ENCODE data around the gene SPCS1. TPM values are rescaled to one million over a fixed set of nuclear protein-coding genes. Genes with fewer than 3 reads are reported as not detected.

The SPCS1 gene
- total and polyA plus RNA-seq, 9 of the 15 experiments (the other 6 are each of a cell fraction or from before 2014, with no cell fraction given): 73.9 to 567 (median 127) TPM

- TF ChIP-seq, protein P1, sequence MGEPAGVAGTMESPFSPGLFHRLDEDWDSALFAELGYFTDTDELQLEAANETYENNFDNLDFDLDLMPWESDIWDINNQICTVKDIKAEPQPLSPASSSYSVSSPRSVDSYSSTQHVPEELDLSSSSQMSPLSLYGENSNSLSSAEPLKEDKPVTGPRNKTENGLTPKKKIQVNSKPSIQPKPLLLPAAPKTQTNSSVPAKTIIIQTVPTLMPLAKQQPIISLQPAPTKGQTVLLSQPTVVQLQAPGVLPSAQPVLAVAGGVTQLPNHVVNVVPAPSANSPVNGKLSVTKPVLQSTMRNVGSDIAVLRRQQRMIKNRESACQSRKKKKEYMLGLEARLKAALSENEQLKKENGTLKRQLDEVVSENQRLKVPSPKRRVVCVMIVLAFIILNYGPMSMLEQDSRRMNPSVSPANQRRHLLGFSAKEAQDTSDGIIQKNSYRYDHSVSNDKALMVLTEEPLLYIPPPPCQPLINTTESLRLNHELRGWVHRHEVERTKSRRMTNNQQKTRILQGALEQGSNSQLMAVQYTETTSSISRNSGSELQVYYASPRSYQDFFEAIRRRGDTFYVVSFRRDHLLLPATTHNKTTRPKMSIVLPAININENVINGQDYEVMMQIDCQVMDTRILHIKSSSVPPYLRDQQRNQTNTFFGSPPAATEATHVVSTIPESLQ (CRISPR knock-in tag; IDR thresholded peaks at IDR 0.05): no peak
- TF ChIP-seq TSC22D4 (tag; IDR thresholded peaks at IDR 0.05) (no peak), HMG20A (CRISPR knock-in tag; conservative IDR thresholded peaks at IDR 0.05) (no peak), GATAD2B (IDR thresholded peaks at IDR 0.05; ENCODE audit: borderline replicate concordance) (peak; percentile 76; the same call in 1 of the 2 replicates), ETV6 (IDR thresholded peaks at IDR 0.05; ENCODE audit: borderline replicate concordance in 1 of 2, low read depth in 2 of 2, low read length in 1 of 2) (no peak), ETV6 (CRISPR knock-in tag; IDR thresholded peaks at IDR 0.05; ENCODE audit: borderline replicate concordance) (no peak), REST (IDR thresholded peaks at IDR 0.05; ENCODE audit: borderline replicate concordance) (no peak), REST (CRISPR knock-in tag; IDR thresholded peaks at IDR 0.05; ENCODE audit: low read depth) (no peak), ZNF354B (CRISPR knock-in tag; IDR thresholded peaks at IDR 0.05) (no peak), DACH1 (IDR thresholded peaks at IDR 0.05; ENCODE audit: partially characterized antibody) (no peak), NCOA6 (IDR thresholded peaks at IDR 0.05) (peak; percentile 93), TFAM (CRISPR knock-in tag; conservative IDR thresholded peaks at IDR 0.05) (no peak), GTF2E2 (tag; IDR thresholded peaks at IDR 0.05) (peak; percentile 79; the same call in 1 of the 2 replicates), COPS2 (conservative IDR thresholded peaks at IDR 0.05) (no peak), SNIP1 (IDR thresholded peaks at IDR 0.05; ENCODE audit: low read depth) (no peak), IFI16 (CRISPR knock-in tag; IDR thresholded peaks at IDR 0.05) (no peak), SREBF2 (CRISPR knock-in tag; IDR thresholded peaks at IDR 0.05) (no peak)
- TF ChIP-seq, protein P2, sequence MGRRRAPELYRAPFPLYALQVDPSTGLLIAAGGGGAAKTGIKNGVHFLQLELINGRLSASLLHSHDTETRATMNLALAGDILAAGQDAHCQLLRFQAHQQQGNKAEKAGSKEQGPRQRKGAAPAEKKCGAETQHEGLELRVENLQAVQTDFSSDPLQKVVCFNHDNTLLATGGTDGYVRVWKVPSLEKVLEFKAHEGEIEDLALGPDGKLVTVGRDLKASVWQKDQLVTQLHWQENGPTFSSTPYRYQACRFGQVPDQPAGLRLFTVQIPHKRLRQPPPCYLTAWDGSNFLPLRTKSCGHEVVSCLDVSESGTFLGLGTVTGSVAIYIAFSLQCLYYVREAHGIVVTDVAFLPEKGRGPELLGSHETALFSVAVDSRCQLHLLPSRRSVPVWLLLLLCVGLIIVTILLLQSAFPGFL (CRISPR knock-in tag; IDR thresholded peaks at IDR 0.05): no peak
Observed at GRCh38 chr3:52685709-52686691, 19.9 kb upstream of the SPCS1 start, which contains the start of the genes GNL3 and PBRM1 (continued).

Measured in K562 (cell line).